Stimulated activated CD8-positive, alpha-beta memory T cell treated with anti-CD3 and anti-CD28 coated beads, Interleukin-7, amount 100 ng/mL, for 4 hours (primary cell): ENCODE results near the gene ANGEL1.

Experiments used
- DNase-seq, 2 donors: peaks; one replicate each; pipeline ENCODE4 v3.0.0-alpha.2; 2020; ENCODE audit warnings: low read depth in 2 of 2

ANGEL1 gene

DNA sequence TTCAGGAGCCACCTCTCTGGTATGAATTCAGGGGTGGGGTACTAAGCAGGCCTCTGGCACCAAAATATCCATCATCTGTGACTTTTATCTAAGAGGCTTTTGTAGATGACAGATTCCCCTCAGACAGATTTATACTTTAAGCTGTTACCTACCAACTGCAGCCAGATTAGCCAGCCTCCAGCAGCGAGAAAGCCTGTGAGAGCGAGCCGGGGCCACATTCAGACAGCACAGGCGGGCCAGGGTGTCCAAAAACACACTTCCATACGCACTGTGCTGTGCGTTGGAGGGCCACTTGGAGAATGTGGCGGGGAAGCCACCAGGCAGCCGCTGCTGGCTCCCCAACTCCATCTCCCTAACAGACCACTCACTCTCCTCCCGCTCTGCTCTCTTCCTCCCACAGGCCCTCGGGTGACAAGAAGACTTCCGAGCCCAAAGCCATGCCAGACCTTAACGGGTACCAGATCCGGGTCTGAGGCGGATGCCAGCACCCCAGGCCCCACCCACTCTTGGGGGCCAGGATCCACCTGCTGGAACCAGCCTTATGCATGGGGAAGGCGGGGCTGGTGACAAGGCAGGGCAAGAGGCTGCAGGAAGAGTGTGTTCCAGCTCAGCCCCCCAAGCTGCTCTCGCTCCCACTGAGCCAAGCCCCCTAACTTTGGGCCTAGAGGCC, 34.0 kb downstream of the ANGEL1 start:
- DNase-seq = no peak

DNA sequence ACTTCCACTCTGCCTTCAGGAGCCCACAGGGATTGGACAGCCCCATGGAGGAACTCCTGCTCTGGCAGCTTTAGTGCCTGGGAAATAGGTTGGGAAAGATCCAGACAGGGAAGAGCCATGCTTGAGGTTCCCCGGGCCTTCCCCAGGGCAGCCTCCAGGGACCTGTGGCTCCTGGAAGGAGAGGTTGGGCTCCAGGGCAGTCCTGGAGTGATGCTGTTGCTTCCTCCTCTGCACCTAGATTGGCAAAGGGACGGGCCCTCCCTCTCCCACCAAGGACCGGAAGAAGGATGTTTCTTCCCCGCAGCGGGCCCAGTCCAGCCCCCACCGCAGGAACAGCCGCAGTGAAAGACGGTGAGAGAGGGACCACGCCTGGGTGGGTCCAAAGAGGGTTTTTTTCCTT, 35.0 kb downstream of the ANGEL1 start:
- no peak for DNase-seq

DNA sequence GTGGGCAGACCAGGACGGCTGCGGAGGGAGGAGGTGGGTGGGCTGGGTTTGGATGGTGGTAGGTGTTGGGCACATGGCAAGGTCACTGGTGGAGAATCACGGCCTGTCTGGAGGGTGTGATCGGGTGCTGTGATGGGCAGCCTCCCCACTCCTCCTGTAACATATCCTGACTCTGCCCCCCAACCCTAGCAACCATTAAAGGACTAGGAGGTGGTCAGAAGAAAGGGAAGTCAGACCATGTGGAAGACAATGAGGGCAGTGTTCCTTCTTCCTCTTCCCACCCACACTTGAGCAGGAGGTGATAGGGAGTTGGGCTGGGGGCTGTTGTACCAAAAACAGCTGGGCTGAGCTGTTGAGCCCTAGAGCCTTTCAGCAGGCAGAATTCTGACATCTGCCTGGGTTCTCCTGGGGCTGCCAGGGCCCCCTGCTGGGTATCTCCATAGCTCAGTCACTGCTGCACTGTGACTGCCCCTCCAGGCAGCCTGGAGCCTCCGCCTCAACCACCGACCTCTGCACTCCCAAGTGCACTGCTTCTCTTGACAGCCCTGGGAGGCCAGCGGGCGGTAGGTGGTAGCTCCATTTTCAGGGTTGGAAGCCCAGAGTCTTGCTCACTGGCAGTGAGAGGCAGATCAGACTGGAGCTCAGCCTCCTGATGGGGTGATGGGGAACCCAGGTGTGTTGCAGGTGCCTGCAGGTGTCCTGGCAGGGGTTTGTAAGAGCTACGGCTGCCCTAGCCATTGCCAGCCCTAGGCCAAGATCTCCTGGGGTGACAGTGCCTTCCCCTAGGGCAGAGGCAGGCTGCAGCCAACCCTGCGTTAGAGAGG, 36.0 kb downstream of the ANGEL1 start:
- DNase-seq = no peak

GRCh38 chr14:76775695-76776427, 36.8 kb downstream of the ANGEL1 start:
- DNase-seq = no peak

GRCh38 chr14:76774821-76775694, 37.6 kb downstream of the ANGEL1 start:
- no peak for DNase-seq

GRCh38 chr14:76773956-76774820, 38.5 kb downstream of the ANGEL1 start:
- no peak for DNase-seq

- DNase-seq = peak in 1 of 2 donors; percentile 26
Measured at GRCh38 chr14:76773188-76773885, 39.3 kb downstream of the ANGEL1 start.

GRCh38 chr14:76772300-76773187, 40.1 kb downstream of the ANGEL1 start:
- DNase-seq = no peak

DNA sequence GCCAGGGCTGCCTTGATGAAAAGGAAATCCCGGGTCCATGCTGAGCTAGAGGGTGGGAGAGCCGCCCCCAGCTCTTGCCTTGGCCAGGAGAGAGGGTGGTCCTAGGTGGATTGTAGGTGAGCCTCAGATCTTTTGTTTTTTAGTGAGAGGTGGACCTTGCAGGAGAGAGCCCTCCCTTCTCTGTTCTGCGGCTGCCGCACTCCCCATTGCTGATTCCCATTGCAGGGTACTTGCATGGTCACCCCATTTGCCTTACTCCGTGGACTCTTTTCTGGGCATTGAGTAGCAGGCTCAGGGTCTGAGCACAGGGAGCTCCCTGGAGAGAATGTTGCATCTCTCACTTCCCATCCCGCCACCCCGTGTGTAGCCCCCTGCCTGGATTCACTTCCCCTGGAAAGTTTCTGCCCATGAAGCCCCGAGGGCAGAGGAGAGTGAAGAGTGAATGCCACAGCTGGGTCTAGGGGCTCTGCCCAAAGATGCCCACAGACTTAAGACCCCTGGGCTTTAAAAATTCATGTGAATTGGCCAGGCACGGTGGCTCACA, 41.2 kb downstream of the ANGEL1 start:
- DNase-seq = no peak

DNA sequence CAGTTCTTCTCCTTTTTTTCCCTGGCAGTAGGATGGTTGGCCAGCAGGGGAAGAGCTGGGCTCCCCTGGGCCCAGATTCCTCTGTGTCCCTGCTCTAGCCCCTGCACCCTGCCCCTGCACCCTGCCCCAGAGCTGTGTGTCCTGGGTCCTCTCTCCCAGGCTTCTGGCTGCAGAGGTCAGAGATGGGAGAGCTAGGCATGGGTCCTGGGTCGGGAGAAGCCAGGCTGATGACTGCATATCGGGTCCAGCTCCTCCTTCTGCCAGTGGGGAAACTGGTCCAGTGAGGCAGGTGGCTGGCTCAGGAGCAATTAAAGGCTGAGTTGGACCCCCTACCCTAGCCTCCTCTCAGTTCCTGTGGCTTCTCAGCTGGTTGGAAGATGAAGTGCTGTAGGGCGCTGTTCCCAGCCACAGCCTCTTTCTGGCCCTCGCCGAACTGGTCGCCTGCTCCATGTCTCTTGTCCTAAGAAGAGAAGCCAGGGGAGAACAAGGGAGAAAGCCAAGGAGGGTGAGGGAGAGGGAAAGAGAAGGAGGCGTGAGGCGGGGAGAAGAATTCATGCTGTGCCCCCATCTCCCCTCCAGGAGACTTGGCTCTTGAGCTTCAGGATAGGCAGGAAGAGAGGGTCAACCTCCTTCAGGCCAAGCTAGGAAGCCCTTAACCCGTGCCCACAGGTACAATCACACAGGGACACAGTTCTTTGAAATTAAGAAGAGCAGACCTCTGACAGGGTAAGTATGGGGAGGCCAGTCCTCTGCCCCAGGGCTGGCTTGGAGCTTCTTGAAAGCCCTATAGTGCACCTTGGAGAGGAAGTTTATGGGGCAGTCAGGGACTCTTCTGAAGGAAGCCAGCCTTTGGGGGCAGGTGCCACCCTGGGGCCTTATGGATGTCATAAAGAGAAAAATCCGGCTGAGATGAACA, 41.9 kb downstream of the ANGEL1 start:
- DNase-seq = no peak

- no peak for DNase-seq
Measured at GRCh38 chr14:76769636-76770292, 42.9 kb downstream of the ANGEL1 start.

DNA sequence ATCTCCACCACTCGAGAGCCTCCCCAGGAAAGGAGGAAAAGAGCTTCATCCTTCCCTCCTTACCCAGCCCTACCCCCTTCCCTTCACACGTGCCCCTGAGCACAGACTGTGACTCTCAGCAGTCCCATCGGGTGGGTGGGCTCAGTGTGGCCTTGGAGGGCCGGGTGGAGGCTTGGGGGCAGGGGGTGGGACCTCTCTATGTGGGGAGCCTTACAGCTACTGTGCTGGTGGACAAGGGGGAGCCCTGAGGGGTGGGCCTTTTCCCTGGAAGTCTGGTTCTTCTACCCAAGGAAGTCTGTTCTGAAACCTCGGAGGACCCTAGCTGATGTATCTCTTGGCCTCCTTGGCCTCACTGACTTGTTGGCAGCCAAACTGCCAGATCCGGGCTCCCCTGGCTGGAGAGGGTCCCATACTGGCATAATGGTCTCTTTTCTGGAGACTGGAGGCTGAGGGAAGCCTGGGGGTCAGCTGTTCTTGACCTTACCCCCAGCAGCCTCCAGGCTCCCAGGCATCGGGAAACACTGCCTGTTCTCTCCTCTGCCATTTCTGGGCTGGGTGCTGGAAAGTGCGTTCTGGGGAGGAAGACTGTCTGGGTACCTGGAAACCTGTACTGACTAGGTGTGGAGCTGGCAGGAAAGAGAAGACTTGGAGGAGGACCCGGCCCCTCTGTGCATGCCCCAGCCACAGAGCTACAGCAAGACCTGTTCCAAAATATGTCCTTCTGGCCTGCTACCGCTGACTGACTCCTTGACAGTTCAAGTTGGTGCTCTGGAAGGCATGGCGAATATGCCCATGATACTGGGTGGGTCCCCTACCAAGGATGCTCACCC, 43.8 kb downstream of the ANGEL1 start:
- no peak for DNase-seq

GRCh38 chr14:76767681-76768656, 44.7 kb downstream of the ANGEL1 start:
- peak; percentile 25 to 56 for DNase-seq

DNA sequence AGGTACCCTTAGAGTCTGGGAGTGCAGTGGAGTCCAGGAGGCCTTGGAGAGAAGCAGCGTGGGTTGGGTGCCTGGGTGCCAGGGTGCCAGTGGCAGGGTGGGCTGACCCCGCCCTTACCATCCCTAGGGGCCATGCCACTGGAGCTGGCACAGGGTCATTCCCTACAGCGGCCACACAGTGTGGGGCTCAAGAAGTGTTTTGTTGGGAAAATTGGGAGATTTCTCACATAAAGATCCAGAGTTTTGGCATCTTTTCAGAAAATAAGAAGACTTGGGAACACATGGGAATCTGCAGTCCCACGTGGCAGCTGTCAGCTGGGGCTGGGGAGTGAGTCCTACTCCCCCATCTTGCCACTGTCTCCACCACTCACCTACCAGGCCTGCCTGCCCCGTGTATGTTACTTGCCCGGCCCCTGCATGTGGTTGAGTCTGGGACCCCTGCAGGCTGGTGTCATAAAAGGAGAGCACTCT, 47.2 kb downstream of the ANGEL1 start:
- DNase-seq = no peak
